LNCaP clone FGC (cell line): Measurements from ENCODE around the gene GAPVD1.

Experiments
- DNase-seq: peaks from one replicate; pipeline ENCODE4 v3.0.0-alpha.2; 2011; ENCODE audit warnings: low read depth
- H3K4me3 ChIP-seq: 2 replicates; pipeline ENCODE4 v1.5.1; 2011; ENCODE audit warnings: mild to moderate bottlenecking, low read depth, low read length, control low read depth
- CTCF ChIP-seq: IDR thresholded peaks from 2 replicates; pipeline ENCODE4 v1.5.1; 2012; ENCODE audit warnings: mild to moderate bottlenecking; ENCODE audit not compliant: control insufficient read depth, insufficient read depth; ENCODE audit errors: extremely low read depth

GAPVD1 gene

GRCh38 chr9:125380406-125380805 lies 118.8 kb downstream of the GAPVD1 start:
- H3K4me3 ChIP-seq = no peak overlapping the region
- DNase-seq = no peak
- TF ChIP-seq CTCF = no peak

- no peak for TF ChIP-seq CTCF
- no peak for DNase-seq
- H3K4me3 ChIP-seq = no peak overlapping the region
These were observed 126.4 kb downstream of the GAPVD1 start for GRCh38 chr9:125387861-125388524.

- TF ChIP-seq CTCF = no peak
These were observed 127.4 kb downstream of the GAPVD1 start for GRCh38 chr9:125388978-125389377.

GRCh38 chr9:125391704-125392103 lies 130.1 kb downstream of the GAPVD1 start:
- no peak overlapping the region for H3K4me3 ChIP-seq
- no peak for DNase-seq
- TF ChIP-seq CTCF = no peak

More at GRCh38 chr9:125388978-125389377, 127.4 kb downstream of the GAPVD1 start:
- no peak overlapping the region for H3K4me3 ChIP-seq
- no peak for DNase-seq

- DNase-seq = no peak
- no peak for TF ChIP-seq CTCF
- no peak overlapping the region for H3K4me3 ChIP-seq
These were observed 131.8 kb downstream of the GAPVD1 start for GRCh38 chr9:125393426-125393825.

GRCh38 chr9:125396799-125397198 lies 135.2 kb downstream of the GAPVD1 start:
- DNase-seq = no peak
- no peak for TF ChIP-seq CTCF

GRCh38 chr9:125397736-125398135 lies 136.1 kb downstream of the GAPVD1 start:
- no peak for TF ChIP-seq CTCF
- DNase-seq = no peak
- no peak overlapping the region for H3K4me3 ChIP-seq

More at GRCh38 chr9:125396799-125397198, 135.2 kb downstream of the GAPVD1 start:
- H3K4me3 ChIP-seq = no peak overlapping the region
